VCaP (cell line): Measurements from ENCODE around the gene KRTAP10-3.
"Not testable (repeated sequence)": the region's sequence is repeated elsewhere in the genome, so short reads cannot be mapped to it uniquely, and the experiment has no call there.

Experiments
- H3K27ac ChIP-seq: fragments of 450-650 bp; 2 replicates; pipeline ENCODE4 v1.5.1; 2017
- CTCF ChIP-seq: fragments of 450-650 bp; conservative IDR thresholded peaks from 2 replicates; pipeline ENCODE4 v1.5.1; 2017; ENCODE audit warnings: mild to moderate bottlenecking, moderate library complexity

KRTAP10-3 gene

GRCh38 chr21:44557491-44558328, 885 bp downstream of the KRTAP10-3 start:
- H3K27ac ChIP-seq = no peak overlapping the region
- TF ChIP-seq CTCF = no peak

- no peak for TF ChIP-seq CTCF
- no peak overlapping the region for H3K27ac ChIP-seq
Observed at GRCh38 chr21:44556879-44557278, 1.7 kb downstream of the KRTAP10-3 start.

- H3K27ac ChIP-seq = no peak overlapping the region
Observed at GRCh38 chr21:44555200-44555875, 3.3 kb downstream of the KRTAP10-3 start.

GRCh38 chr21:44552681-44553080, 5.9 kb downstream of the KRTAP10-3 start:
- H3K27ac ChIP-seq = no peak overlapping the region
- TF ChIP-seq CTCF = no peak

More at GRCh38 chr21:44555200-44555875, 3.3 kb downstream of the KRTAP10-3 start:
- TF ChIP-seq CTCF = no peak

GRCh38 chr21:44552136-44552535, 6.5 kb downstream of the KRTAP10-3 start:
- no peak for TF ChIP-seq CTCF
- no peak overlapping the region for H3K27ac ChIP-seq

GRCh38 chr21:44551340-44551961, 7.1 kb downstream of the KRTAP10-3 start, which contains the start of gene KRTAP10-2:
Gene KRTAP10-2, minus strand, starts transcription at chr21:44551505. Its CDS starts 47 bp downstream, at chr21:44551458.
- H3K27ac ChIP-seq = no peak within 1 kb of the TSS
- TF ChIP-seq CTCF = no peak

GRCh38 chr21:44550807-44551206, 7.8 kb downstream of the KRTAP10-3 start:
- H3K27ac ChIP-seq = no peak overlapping the region
- TF ChIP-seq CTCF = no peak

GRCh38 chr21:44550285-44550684, 8.3 kb downstream of the KRTAP10-3 start:
- not testable (repeated sequence) for H3K27ac ChIP-seq
